ENCODE measurements around the gene RAB41.
"Not testable (repeated sequence)": the region's sequence is repeated elsewhere in the genome, so short reads cannot be mapped to it uniquely, and the experiment has no call there.

RAB41 gene

GRCh38 chrX:70289793-70290770, 8.1 kb downstream of the RAB41 start, which contains the start of the genes KIF4A and PDZD11:
Gene KIF4A, plus strand, starts transcription at chrX:70290104. Its CDS starts 355 bp downstream, at chrX:70290459.
Gene PDZD11, minus strand, starts transcription at chrX:70289927. Its CDS starts 586 bp downstream, at chrX:70289341.
- peak; percentile 8 to 55 for DNase-seq (ENCODE audit: extremely low read depth in 1 of 2, low read depth in 1 of 2)

GRCh38 chrX:70292788-70293187, 10.8 kb downstream of the RAB41 start:
- DNase-seq (ENCODE audit: extremely low read depth in 1 of 2, low read depth in 1 of 2): no peak

GRCh38 chrX:70293621-70294020, 11.6 kb downstream of the RAB41 start:
- no peak for DNase-seq (ENCODE audit: extremely low read depth in 1 of 2, low read depth in 1 of 2)

- DNase-seq (ENCODE audit: extremely low read depth in 1 of 2, low read depth in 1 of 2): no peak
These were observed 19.7 kb downstream of the RAB41 start for GRCh38 chrX:70301716-70302115.

DNA sequence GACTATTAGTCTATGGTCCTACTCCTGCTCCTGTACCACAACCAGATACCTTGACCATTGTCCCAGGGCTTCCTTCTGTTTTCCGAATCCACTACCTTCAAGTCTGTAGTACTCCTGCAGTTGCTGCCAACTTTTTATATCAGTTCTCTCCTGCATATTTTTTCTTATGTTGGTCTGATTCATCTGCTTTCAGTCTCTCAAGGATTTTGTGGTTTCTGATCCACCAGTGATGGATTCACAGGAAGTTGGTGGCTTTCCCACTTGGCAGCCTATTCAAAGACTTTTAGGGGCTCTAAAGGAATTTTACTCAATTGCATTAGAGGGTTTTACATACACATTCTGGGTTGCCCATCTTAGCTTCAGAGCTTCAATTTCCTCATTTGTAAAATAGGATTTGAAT, 31.5 kb downstream of the RAB41 start:
- no peak for DNase-seq (ENCODE audit: extremely low read depth in 1 of 2, low read depth in 1 of 2)

- no peak for DNase-seq (ENCODE audit: extremely low read depth in 1 of 2, low read depth in 1 of 2)
These were observed 40.8 kb downstream of the RAB41 start for GRCh38 chrX:70322784-70323183.

DNA sequence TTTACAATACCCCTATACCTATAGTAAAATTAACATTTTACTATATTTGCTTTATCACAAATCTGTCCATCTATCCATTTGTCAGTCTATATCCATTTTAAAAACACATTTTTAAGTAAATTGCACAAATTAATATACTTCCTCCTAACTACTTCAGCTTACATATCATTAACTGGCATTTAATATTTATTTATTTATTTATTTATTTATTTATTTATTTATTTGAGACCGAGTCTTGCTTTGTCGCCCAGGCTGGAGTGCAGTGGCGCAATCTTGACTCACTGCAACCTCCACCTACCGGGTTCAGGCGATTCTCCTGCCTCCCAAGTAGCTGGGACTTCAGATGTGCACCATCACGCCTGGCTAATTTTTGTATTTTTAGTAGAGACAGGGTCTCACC, 41.7 kb downstream of the RAB41 start:
- DNase-seq (ENCODE audit: extremely low read depth in 1 of 2, low read depth in 1 of 2): not testable (repeated sequence)

DNA sequence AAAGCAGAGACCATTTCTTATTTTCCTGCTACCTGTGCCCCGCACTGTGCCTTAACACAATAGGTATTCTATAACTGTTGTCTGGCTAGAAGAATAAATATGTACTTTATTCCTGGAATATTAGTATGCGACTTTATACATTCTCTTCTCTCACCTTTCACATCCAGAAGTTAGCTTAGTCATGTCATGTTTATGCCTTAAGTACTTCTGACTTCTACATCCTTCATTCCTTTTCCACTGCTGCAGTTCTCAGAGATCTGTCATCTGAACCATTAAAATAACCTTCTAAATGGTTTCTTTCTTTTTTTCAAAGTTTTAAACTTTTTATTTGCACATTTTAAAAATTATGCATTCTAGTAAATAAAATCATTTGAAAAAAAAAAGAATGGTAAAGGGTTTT, 42.4 kb downstream of the RAB41 start:
- DNase-seq (ENCODE audit: extremely low read depth in 1 of 2, low read depth in 1 of 2): no peak

GRCh38 chrX:70331161-70331560, 49.2 kb downstream of the RAB41 start:
- DNase-seq (ENCODE audit: extremely low read depth in 1 of 2, low read depth in 1 of 2): no peak

DNA sequence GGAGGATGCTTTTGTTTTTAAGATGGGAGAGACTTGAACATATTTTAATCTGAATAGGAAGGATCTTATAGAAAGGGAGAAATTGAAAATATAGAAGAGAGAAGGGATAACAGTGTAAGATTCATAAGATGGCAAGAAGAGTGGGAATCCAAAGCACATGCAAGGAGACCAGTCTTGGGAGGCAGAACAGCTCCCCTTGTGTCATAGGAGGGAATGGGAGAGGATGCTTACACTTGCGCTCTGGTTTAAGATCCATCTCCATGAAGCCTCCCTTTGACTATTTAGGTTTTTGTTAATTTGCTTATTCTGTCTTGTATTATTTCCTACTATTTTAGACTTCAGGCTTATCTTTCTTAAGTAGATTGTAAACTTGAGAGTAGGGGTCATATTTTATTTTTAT, 50.6 kb downstream of the RAB41 start:
- DNase-seq (ENCODE audit: extremely low read depth in 1 of 2, low read depth in 1 of 2): no peak

All from activated CD8-positive, alpha-beta memory T cell treated with anti-CD3 and anti-CD28 coated beads for 1 hour (primary cell).